AG09319 (cell line): ENCODE measurements around the gene CTNNBIP1.

Source experiments
- DNase-seq: peaks from one replicate; pipeline ENCODE4 v3.0.0-alpha.2; 2010; ENCODE audit warnings: low read depth; ENCODE audit errors: extremely low read depth
- TF ChIP-seq, protein P1 (sequence below): IDR thresholded peaks from 2 replicates; pipeline ENCODE4 v1.5.1; 2011; ENCODE audit warnings: low read depth, mild to moderate bottlenecking, inconsistent platforms, low read length, moderate library complexity

Gene CTNNBIP1

DNA sequence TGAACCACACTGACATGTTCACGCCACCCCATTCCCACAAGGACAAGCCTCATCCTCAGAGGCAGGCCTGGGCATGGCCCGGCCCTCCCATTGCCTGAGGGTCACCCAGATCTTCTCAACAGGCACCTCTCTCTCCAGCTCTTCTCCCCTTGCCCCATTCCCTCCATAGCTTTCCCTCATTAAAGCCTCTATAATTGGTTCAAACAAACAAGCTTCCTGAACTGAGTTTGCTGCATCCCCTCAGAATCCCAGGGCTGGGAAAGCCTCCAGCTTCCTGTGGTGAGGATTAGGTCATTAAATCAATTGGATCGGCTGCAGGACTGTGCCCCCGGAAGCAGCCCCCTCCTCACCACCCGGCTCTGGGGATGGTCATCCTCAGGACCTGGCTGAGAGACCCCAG, 18.9 kb downstream of the CTNNBIP1 start:
- DNase-seq: no peak

DNA sequence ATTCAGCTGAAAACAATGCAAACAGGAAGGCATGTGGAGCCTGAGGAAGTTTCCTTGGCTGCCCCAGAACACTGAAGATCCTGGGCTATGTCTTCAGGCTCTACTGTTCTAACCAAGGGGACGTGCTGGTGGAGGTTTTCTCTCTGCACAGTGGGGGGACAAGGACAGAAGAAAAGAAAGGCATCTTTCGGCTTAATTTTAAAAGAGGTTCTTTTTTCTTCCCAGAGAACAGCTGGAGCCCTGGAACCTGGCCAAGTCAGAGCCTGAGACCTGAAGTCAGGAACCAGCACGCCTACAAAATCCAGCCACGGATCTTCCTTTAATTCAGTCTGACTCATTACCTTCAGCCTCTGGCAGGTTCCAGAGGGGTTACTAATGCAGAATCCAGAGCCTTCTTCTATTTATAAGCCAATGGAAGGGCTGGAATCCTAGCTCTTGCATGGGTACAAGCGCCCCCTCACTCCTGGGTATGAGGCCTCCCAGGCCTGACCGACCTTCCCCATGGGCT, 19.8 kb downstream of the CTNNBIP1 start:
- TF ChIP-seq, protein P1, sequence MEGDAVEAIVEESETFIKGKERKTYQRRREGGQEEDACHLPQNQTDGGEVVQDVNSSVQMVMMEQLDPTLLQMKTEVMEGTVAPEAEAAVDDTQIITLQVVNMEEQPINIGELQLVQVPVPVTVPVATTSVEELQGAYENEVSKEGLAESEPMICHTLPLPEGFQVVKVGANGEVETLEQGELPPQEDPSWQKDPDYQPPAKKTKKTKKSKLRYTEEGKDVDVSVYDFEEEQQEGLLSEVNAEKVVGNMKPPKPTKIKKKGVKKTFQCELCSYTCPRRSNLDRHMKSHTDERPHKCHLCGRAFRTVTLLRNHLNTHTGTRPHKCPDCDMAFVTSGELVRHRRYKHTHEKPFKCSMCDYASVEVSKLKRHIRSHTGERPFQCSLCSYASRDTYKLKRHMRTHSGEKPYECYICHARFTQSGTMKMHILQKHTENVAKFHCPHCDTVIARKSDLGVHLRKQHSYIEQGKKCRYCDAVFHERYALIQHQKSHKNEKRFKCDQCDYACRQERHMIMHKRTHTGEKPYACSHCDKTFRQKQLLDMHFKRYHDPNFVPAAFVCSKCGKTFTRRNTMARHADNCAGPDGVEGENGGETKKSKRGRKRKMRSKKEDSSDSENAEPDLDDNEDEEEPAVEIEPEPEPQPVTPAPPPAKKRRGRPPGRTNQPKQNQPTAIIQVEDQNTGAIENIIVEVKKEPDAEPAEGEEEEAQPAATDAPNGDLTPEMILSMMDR: no peak

More for the DNA sequence above, 18.9 kb downstream of the CTNNBIP1 start:
- TF ChIP-seq, protein P1: no peak

DNA sequence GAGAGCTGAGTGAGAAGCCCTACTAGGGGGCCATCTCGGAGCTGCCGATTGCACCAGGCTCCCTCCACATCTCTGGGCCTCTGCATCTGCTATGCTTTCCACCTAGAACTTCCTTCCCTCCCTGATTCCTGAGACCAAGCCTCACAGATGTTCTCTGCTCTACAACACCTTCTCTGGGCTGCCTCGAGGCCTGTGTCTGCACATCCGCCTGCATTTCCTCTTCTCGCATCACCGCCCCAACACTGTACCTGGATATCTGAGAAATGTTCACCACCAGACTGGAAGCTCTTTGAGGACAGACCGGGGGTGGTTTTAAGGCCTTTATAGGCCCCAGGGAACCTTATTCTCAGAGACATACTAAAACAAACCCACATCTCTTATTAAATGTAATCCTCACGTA, 20.7 kb downstream of the CTNNBIP1 start:
- TF ChIP-seq, protein P1: no peak
- DNase-seq: no peak

More for the DNA sequence above, 19.8 kb downstream of the CTNNBIP1 start:
- DNase-seq: peak; percentile 44

- no peak for DNase-seq
- TF ChIP-seq, protein P1: no peak
Observed at GRCh38 chr1:9888886-9889285, 21.2 kb downstream of the CTNNBIP1 start.

DNA sequence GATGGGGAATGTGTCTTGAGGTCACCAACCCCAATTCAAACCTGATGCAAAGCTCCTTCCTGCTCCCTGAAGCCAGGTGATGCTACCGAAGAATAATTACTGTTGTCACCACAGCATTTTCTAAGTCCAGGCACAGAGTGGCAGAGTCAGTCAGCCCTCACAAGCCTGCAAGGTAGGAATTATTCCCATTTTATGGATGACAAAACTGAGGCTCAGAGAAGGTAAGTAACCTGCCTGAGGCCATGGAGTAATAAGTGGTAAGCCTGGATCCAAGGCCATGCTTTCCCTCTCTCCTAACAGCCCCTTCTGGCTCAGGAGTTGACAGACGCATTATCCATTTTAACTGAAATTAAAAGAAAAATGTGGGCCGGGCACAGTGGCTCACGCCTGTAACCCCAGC, 23.0 kb downstream of the CTNNBIP1 start:
- TF ChIP-seq, protein P1: no peak
- DNase-seq: no peak

- DNase-seq: no peak
- TF ChIP-seq, protein P1: no peak
Observed at GRCh38 chr1:9886092-9886742, 23.9 kb downstream of the CTNNBIP1 start.

DNA sequence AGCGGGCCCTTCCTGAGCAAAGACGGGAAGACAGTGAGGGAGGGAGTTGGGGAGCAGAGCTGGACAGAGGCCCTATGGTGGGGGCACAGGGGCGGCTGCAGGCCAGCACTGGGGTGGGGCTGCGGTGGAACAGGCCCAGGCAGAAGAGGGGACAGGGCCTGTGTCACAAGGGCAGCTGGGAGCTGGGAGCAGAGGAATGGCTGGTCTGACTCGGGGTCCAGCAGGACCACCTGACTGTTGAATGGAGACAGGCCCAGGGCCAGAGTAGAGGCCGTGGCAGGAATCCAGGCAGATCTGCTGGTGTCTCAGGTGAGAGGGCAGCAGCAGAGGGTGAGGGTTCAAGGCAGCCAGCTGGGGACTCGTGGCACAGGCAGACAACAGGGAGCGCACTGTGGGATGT, 25.3 kb downstream of the CTNNBIP1 start:
- TF ChIP-seq, protein P1: no peak
- no peak for DNase-seq
